Thoracic aorta (tissue), 2 donors: Measurements from ENCODE around the gene TIPARP. TPM values are rescaled to one million over a fixed set of nuclear protein-coding genes. Genes with fewer than 3 reads are reported as not detected.

Source experiments
- ATAC-seq: fragments of 150-250 bp; one replicate; pipeline ENCODE4 v1.8.0; 2017; ENCODE audit warnings: low read depth; ENCODE audit not compliant: insufficient number of reproducible peaks, low FRiP score
- DNase-seq: peaks from one replicate; pipeline ENCODE4 v3.0.0-alpha.2; 2020; ENCODE audit warnings: low spot score
- H3K27ac ChIP-seq, 2 donors: fragments of 200-600 bp; sonication (generic); 1 replicate in 1 of 2; 2 replicates in 1 of 2; pipeline ENCODE4 v1.5.1; 2016; ENCODE audit warnings: mild to moderate bottlenecking in 2 of 2, moderate library complexity in 2 of 2
- H3K27me3 ChIP-seq: fragments of 200-600 bp; sonication (generic); replicated peaks from 2 replicates; pipeline ENCODE4 v1.6.0; 2016; ENCODE audit warnings: mild to moderate bottlenecking; ENCODE audit not compliant: insufficient read depth
- H3K36me3 ChIP-seq: fragments of 200-600 bp; sonication (generic); one replicate; pipeline ENCODE4 v1.5.1; 2016
- H3K4me1 ChIP-seq, 2 donors: fragments of 200-600 bp; sonication (generic); 1 replicate in 1 of 2; 2 replicates in 1 of 2; pipeline versions ENCODE4 v1.5.1 to v1.6.0; 2016; ENCODE audit warnings: low read depth in 2 of 2, mild to moderate bottlenecking in 1 of 2; ENCODE audit not compliant: control insufficient read depth in 1 of 2
- H3K4me3 ChIP-seq: fragments of 200-600 bp; sonication (generic); 2 replicates; pipeline ENCODE4 v1.5.1; 2016; ENCODE audit warnings: mild to moderate bottlenecking
- H3K9me3 ChIP-seq: fragments of 200-600 bp; sonication (generic); 2 replicates; pipeline ENCODE4 v1.5.1; 2016
- CTCF ChIP-seq: fragments of 200-600 bp; sonication (generic); IDR thresholded peaks from one replicate; pipeline ENCODE4 v1.5.1; 2019; ENCODE audit warnings: antibody characterized with exemption
- total RNA-seq, 2 donors: library from RNA; depleted of rRNA; stranded (reverse); fragments of >200 nt; gene quantifications; one replicate each; pipeline versions ENCODE4 v1.1.0 to v1.2.3, GENCODE V29; 2016

The TIPARP gene
- total RNA-seq, 2 donors from 2014 or later = 19.8 to 77.2 TPM

GRCh38 chr3:156630081-156630772 is 44.2 kb upstream of the TIPARP start:
- DNase-seq = no peak
- no peak for TF ChIP-seq CTCF
- no peak overlapping the region for H3K27ac ChIP-seq
- H3K4me3 ChIP-seq = no peak overlapping the region
- no peak for ATAC-seq
- H3K27me3 ChIP-seq = no peaks in the 10 kb centered on the region
- peaks cover 0 to 13% of the 10 kb centered on the region in 2 donors for H3K4me1 ChIP-seq
- no peaks in the 10 kb centered on the region for H3K9me3 ChIP-seq
- no peaks in the 10 kb centered on the region for H3K36me3 ChIP-seq

GRCh38 chr3:156630773-156631093 is 43.7 kb upstream of the TIPARP start:
- ATAC-seq (no peak), DNase-seq (no peak)
- Histone ChIP-seq H3K36me3 (no peaks in the 10 kb centered on the region), H3K4me3 (no peak overlapping the region), H3K27me3 (no peaks in the 10 kb centered on the region), H3K4me1 (peaks cover 0 to 13% of the 10 kb centered on the region in 2 donors), H3K9me3 (no peaks in the 10 kb centered on the region), H3K27ac (no peak overlapping the region)
- no peak for TF ChIP-seq CTCF

- no peaks in the 10 kb centered on the region for H3K36me3 ChIP-seq
- no peak overlapping the region for H3K4me3 ChIP-seq
- no peak overlapping the region for H3K27ac ChIP-seq
- no peaks in the 10 kb centered on the region for H3K27me3 ChIP-seq
- H3K9me3 ChIP-seq = no peaks in the 10 kb centered on the region
- DNase-seq = no peak
- peaks cover 0 to 13% of the 10 kb centered on the region in 2 donors for H3K4me1 ChIP-seq
- no peak for ATAC-seq
- TF ChIP-seq CTCF = no peak
Measured at GRCh38 chr3:156631323-156631722, 43.1 kb upstream of the TIPARP start.

- Histone ChIP-seq H3K4me1 (peaks cover 0 to 13% of the 10 kb centered on the region in 2 donors), H3K27ac (peak overlapping the region; percentile 9 to 11), H3K4me3 (no peak overlapping the region), H3K36me3 (no peaks in the 10 kb centered on the region), H3K9me3 (no peaks in the 10 kb centered on the region), H3K27me3 (no peaks in the 10 kb centered on the region)
- DNase-seq = no peak
- no peak for TF ChIP-seq CTCF
- ATAC-seq = no peak
Measured at GRCh38 chr3:156632601-156633000, 41.8 kb upstream of the TIPARP start.

GRCh38 chr3:156633335-156633734 is 41.1 kb upstream of the TIPARP start:
- peak; percentile 15 for DNase-seq
- Histone ChIP-seq H3K4me3 (no peak overlapping the region), H3K9me3 (no peaks in the 10 kb centered on the region), H3K27me3 (no peaks in the 10 kb centered on the region), H3K36me3 (no peaks in the 10 kb centered on the region), H3K4me1 (peaks cover 0 to 13% of the 10 kb centered on the region in 2 donors), H3K27ac (peak overlapping the region; percentile 9 to 53)
- no peak for TF ChIP-seq CTCF
- ATAC-seq = peak; percentile 58
